IPS-15b (cell line): ENCODE results near the gene NCOR1.
A peak's percentile ranks its signal among the peaks of the same experiment; 100 is the strongest.
"Not testable (repeated sequence)": the region's sequence is repeated elsewhere in the genome, so short reads cannot be mapped to it uniquely, and the experiment has no call there.

ENCODE experiments used
- H3K27me3 ChIP-seq: one replicate; pipeline ENCODE4 v1.6.1; 2013; ENCODE audit warnings: low read length; ENCODE audit not compliant: control insufficient read depth, insufficient read depth
- H3K36me3 ChIP-seq: one replicate; pipeline ENCODE4 v1.6.1; 2013; ENCODE audit warnings: low read length; ENCODE audit not compliant: control insufficient read depth, insufficient read depth
- H3K4me1 ChIP-seq: one replicate; pipeline ENCODE4 v1.6.1; 2013; ENCODE audit warnings: mild to moderate bottlenecking, low read length; ENCODE audit not compliant: control insufficient read depth, insufficient read depth
- H3K4me3 ChIP-seq: one replicate; pipeline ENCODE4 v1.5.1; 2013; ENCODE audit warnings: low read depth, low read length
- H3K9ac ChIP-seq: one replicate; pipeline ENCODE4 v1.6.1; 2013; ENCODE audit warnings: low read depth, mild to moderate bottlenecking, low read length
- H3K9me3 ChIP-seq: one replicate; pipeline ENCODE4 v1.6.1; 2013; ENCODE audit warnings: mild to moderate bottlenecking, low read length; ENCODE audit not compliant: control insufficient read depth, insufficient read depth

The NCOR1 gene

GRCh38 chr17:16214190-16215001 is 938 bp downstream of the NCOR1 start:
- Histone ChIP-seq H3K4me3 (peak overlapping the region; percentile 59), H3K36me3 (no peaks in the 10 kb centered on the region), H3K9ac (peak overlapping the region; percentile 79), H3K4me1 (no peaks in the 10 kb centered on the region), H3K9me3 (no peaks in the 10 kb centered on the region), H3K27me3 (no peaks in the 10 kb centered on the region)

DNA sequence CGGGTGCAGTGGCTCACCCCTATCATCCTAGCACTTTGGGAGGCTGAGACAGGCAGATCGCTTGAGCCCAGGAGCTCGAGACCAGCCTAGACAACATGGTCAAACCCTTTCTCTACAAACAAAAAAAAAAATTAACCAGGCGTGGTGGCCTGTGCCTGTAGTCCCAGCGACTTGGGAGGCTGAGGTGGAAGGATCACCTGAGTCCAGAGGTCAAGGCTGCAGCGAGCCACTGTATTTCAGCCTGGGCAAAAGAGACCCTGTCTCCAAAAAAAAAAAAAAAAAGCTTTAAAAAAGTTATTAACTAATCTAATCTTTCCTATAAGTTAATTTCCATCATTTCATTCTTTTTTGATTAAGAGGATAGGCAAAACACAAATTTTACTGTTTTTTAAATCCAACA is 2.5 kb downstream of the NCOR1 start:
- no peaks in the 10 kb centered on the region for H3K36me3 ChIP-seq
- no peaks in the 10 kb centered on the region for H3K27me3 ChIP-seq
- no peak overlapping the region for H3K4me3 ChIP-seq
- no peak overlapping the region for H3K9ac ChIP-seq
- H3K4me1 ChIP-seq = no peaks in the 10 kb centered on the region
- no peaks in the 10 kb centered on the region for H3K9me3 ChIP-seq

DNA sequence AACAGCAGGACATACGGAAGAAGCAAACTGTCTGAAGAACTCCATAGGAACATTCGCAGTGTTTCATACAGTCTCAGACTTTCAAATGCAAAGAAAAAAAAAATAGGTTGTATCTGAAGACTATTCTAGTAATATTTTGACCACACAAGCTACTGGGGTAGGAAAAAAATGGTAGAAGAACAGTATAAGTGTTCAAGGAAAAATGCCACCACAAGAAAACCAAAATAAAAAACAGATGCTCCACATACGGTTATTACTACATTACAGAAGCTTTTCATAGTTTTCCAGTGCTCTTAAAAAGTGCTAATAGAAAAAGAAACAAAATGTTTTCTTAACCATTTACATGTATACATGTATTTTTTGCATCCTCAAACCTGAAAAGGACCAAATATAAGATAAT is 3.7 kb downstream of the NCOR1 start:
- H3K4me3 ChIP-seq = no peak overlapping the region
- no peak overlapping the region for H3K9ac ChIP-seq
- no peaks in the 10 kb centered on the region for H3K4me1 ChIP-seq
- H3K36me3 ChIP-seq = no peaks in the 10 kb centered on the region
- no peaks in the 10 kb centered on the region for H3K27me3 ChIP-seq
- H3K9me3 ChIP-seq = no peaks in the 10 kb centered on the region

DNA sequence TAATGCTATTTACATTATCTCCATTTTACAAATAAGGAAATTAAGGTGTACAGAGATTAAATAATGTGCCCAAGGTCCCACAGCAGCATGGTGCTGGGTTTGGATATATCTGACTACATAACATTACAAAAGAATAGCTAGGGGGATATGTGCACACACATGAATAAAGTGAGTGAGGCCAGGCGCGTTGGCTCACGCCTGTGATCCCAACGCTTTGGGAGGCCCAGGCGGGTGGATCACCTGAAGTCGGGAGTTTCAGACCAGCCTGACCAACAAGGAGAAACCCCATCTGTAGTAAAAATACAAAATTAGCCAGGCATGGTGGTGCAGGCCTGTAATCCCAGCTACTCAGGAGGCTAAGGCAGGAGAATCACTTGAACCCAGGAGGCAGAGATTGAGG is 10.6 kb downstream of the NCOR1 start:
- not testable (repeated sequence) for H3K27me3 ChIP-seq, H3K4me3 ChIP-seq, H3K4me1 ChIP-seq, H3K9me3 ChIP-seq, H3K9ac ChIP-seq, H3K36me3 ChIP-seq

DNA sequence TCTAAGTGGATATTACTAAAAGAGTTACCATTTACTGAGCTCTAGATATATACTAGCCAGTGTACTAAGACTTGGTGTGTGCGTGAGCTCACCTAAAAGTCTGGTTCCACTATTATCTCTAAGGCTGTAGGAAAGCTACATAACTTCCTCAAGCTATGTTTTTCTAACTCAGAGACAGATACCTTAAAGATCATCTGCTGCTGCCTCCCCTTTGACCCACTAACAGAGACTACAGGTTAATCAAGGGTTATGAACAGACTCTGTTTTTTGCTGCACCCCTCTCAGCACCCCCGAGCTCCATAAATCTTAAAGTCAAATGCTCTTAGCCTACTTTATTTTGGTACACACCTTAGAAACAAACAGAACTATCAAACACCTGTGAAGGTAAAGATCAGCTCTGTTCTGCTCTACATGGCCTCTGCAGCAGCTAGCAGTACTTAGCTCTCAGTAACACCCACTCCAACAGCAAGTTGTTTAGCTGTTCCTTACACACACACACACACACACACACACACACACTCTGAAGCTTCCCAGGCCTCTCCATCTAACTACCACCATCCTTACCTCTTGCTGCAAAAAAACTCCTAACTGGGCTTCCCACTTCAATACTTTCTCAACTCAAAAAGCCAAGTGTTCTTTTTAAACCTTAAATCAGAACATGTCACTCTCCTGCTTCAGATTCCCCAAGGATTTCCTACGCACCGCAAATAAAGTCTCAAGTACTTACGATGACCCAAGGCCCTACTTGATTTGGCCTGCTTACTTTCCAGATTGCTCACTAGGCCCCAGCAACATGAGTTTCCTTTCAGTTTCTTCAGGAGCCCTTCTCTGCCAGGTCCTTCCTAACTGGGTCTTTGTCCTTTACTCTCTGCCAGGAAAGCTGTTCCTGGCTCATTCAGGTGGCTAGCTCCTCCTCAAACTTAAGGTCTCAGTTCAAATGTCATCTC is 12.5 kb downstream of the NCOR1 start:
- not testable (repeated sequence) for H3K36me3 ChIP-seq, H3K27me3 ChIP-seq, H3K9me3 ChIP-seq, H3K4me1 ChIP-seq, H3K9ac ChIP-seq, H3K4me3 ChIP-seq

DNA sequence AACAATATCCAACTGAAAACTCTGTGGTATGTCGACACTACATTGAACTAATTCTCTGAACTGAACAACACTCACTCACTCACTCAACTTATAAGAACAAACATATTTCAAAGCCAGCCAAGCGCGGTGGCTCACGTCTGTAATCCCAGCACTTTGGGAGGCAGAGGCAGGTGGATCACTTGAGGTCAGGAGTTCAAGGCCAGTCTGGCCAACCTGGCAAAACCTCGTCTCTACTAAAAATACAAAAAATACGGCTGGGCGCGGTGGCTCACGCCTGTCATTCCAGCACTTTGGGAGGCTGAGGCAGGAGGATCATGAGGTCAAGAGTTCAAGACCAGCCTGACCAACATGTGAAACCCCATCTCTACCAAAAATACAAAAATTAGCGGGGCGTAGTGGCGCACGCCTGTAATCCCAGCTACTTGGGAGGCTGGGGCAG is 13.6 kb downstream of the NCOR1 start:
- not testable (repeated sequence) for H3K36me3 ChIP-seq, H3K27me3 ChIP-seq, H3K4me3 ChIP-seq, H3K9ac ChIP-seq, H3K4me1 ChIP-seq, H3K9me3 ChIP-seq

DNA sequence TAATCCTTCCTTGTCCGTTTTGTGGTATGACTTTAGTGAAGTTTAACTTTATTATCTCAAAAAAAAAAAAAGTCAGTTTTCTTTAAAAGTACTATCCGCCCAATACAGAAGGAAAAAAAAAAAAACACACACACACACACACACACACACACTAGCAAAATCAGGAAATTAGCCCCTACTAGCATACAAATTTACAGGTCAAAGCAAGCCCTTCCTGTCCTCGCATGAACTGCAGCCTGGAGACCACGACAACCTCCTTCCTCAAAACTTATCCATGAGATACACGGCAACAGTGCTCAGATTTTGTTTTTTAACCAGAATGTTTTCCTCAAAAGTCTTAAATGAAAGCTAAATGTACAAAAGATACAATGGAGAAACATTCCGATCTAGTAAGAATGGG is 16.2 kb downstream of the NCOR1 start:
- Histone ChIP-seq H3K9me3 (no peaks in the 10 kb centered on the region), H3K36me3 (no peaks in the 10 kb centered on the region), H3K27me3 (no peaks in the 10 kb centered on the region), H3K4me1 (peaks cover 2% of the 10 kb centered on the region), H3K9ac (no peak overlapping the region), H3K4me3 (no peak overlapping the region)

GRCh38 chr17:16197276-16197675 is 18.1 kb downstream of the NCOR1 start:
- H3K4me3 ChIP-seq = no peak overlapping the region
- no peaks in the 10 kb centered on the region for H3K27me3 ChIP-seq
- H3K4me1 ChIP-seq = peaks cover 2% of the 10 kb centered on the region
- no peaks in the 10 kb centered on the region for H3K36me3 ChIP-seq
- no peaks in the 10 kb centered on the region for H3K9me3 ChIP-seq
- H3K9ac ChIP-seq = no peak overlapping the region

DNA sequence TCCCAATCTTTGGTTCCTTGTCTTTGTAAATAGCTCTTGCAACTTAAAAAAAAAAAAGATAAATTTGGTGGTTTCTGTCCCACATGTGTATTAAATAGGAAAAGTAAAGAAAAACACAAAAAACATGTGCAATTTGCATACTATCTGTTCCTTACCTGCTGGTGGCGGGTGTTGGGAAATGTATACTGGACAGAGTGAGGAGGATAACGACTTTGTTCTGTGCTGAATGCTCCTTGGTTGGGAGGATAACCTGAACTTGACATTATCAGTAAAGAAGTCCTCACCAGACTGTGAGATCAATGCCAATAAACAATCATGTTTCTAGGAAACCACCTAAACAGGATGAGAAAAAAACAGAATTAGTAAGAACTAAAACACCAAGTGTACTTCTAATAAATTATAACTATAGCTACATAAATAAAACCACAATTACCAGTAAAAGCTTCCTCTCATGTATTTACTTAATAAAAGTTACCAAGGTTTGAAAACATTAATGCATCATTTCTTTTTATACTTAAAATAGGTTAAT is 21.0 kb downstream of the NCOR1 start:
- not testable (repeated sequence) for H3K36me3 ChIP-seq

GRCh38 chr17:16191604-16192003 is 23.7 kb downstream of the NCOR1 start:
- Histone ChIP-seq H3K4me1 (no peaks in the 10 kb centered on the region), H3K36me3 (no peaks in the 10 kb centered on the region), H3K4me3 (no peak overlapping the region), H3K27me3 (no peaks in the 10 kb centered on the region), H3K9ac (no peak overlapping the region), H3K9me3 (no peaks in the 10 kb centered on the region)

More for the DNA sequence above, 21.0 kb downstream of the NCOR1 start:
- H3K4me1 ChIP-seq, H3K9me3 ChIP-seq, H3K4me3 ChIP-seq, H3K9ac ChIP-seq, H3K27me3 ChIP-seq: not testable (repeated sequence)

GRCh38 chr17:16190703-16191360 is 24.5 kb downstream of the NCOR1 start:
- Histone ChIP-seq H3K9ac (no peak overlapping the region), H3K9me3 (no peaks in the 10 kb centered on the region), H3K4me1 (no peaks in the 10 kb centered on the region), H3K4me3 (no peak overlapping the region), H3K36me3 (no peaks in the 10 kb centered on the region), H3K27me3 (no peaks in the 10 kb centered on the region)
